ENCODE data around the gene SGPP2.

DNA sequence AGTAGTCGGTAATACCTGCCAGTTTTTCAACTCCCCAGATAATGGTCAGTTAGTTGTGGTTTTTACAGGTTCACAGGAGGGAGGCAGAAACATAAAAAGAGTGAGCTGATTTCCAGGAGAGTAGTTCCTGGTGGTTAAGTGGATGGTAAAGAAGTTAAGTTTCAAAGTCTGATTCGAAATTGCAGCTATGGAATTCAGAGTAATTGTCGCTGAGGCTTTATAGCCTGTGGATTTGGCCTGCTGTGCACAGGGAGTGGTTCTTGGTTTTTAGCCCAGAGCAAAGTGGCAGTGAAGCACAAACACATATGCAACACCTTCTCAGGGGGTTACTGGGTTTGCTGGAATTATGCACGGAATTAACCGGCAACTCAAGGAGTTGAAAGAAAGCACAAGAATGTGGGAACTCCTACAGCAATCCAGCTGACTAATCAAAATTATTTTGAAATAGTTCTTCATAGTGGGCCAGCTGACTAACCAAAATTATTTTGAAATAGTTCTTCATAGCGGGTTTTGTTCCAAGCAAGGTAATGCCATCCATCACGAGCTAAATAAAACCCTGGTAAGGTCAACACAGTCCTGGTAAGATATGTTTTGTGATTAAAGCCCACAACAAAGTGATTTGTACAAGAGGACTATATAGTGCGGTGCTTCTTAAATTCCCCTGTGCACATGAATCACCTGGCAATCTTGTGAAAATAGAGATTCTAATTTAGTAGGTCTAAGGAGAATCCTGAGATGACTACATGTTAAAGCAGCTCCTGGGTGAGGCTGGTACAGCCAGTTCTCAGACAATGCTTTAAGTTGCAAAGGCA is 94.4 kb downstream of the SGPP2 start:
- no peak for TF ChIP-seq EZH2 (IDR thresholded peaks at IDR 0.05)
- TF ChIP-seq, protein P1, sequence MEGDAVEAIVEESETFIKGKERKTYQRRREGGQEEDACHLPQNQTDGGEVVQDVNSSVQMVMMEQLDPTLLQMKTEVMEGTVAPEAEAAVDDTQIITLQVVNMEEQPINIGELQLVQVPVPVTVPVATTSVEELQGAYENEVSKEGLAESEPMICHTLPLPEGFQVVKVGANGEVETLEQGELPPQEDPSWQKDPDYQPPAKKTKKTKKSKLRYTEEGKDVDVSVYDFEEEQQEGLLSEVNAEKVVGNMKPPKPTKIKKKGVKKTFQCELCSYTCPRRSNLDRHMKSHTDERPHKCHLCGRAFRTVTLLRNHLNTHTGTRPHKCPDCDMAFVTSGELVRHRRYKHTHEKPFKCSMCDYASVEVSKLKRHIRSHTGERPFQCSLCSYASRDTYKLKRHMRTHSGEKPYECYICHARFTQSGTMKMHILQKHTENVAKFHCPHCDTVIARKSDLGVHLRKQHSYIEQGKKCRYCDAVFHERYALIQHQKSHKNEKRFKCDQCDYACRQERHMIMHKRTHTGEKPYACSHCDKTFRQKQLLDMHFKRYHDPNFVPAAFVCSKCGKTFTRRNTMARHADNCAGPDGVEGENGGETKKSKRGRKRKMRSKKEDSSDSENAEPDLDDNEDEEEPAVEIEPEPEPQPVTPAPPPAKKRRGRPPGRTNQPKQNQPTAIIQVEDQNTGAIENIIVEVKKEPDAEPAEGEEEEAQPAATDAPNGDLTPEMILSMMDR (IDR thresholded peaks at IDR 0.05): no peak
- TF ChIP-seq EZH2phosphoT487 (IDR thresholded peaks at IDR 0.05): no peak
